SHP77 treated with DMSO at 0.1 percent for 48 hours (cell line): ENCODE data around the gene PRR7.

Experiments
- DNase-seq: peaks from one replicate; lab custom pipeline; 2025; lab: John Stamatoyannopoulos, UW

PRR7 gene

DNA sequence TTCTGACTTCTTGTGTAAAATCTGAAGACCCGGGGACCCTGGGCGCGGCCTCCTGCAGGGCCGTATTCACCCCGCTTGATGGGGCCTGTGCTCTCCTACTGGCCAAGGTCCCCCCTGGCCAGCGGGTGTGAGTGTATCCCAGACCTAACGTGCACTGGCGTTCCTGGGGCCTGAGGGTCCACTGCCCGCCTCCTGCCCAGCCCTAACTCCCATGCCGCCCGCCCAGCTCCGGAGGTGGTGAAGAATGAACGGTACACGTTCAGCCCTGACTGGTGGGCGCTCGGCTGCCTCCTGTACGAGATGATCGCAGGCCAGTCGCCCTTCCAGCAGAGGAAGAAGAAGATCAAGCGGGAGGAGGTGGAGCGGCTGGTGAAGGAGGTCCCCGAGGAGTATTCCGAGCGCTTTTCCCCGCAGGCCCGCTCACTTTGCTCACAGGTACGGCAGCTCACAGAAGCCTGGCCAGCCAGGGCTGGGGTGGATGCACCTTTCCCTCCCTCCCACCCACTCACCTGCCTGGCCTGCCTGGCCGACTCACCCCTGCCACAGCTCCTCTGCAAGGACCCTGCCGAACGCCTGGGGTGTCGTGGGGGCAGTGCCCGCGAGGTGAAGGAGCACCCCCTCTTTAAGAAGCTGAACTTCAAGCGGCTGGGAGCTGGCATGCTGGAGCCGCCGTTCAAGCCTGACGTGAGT is 10.6 kb upstream of the PRR7 start:
- DNase-seq = no peak

DNA sequence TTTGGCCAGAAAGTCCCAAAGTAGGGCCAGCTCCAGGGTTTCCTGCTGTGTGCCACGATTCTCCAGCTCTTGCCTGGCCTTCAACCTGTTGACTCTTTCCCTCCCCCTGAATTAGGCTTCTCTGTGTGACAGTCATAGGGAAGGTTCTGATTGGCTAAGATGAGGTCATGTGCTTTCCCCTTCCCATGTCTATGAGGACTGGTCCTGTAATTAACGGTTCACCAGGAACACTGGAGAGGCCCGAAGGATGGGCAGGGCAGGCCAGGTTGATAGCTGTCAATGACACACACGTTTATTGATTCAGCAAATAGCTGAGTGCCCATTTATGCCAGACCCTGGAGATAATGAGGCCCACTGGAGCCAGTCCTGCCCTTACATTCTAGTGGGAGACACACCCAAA is 9.0 kb upstream of the PRR7 start:
- DNase-seq = no peak

DNA sequence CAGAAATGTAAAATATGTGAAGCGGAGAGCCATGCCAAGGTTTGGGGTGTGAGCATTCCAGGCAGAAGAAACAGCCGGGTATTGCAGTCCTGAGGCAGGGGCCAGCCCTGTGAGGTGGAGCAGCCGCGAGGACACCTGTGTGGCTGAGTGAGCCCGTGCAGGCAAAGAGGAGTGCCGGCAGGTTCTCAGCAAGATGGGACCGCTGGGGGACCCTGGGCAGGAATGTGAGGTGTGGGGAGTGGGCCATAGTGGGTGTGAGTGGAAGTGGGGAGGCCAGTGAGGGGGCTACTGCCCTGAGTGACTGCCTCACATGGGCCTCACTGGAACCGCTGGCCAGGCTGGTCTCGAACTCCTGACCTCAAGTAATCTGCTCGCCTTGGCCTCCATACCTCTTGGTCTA is 8.1 kb upstream of the PRR7 start:
- DNase-seq = no peak

DNA sequence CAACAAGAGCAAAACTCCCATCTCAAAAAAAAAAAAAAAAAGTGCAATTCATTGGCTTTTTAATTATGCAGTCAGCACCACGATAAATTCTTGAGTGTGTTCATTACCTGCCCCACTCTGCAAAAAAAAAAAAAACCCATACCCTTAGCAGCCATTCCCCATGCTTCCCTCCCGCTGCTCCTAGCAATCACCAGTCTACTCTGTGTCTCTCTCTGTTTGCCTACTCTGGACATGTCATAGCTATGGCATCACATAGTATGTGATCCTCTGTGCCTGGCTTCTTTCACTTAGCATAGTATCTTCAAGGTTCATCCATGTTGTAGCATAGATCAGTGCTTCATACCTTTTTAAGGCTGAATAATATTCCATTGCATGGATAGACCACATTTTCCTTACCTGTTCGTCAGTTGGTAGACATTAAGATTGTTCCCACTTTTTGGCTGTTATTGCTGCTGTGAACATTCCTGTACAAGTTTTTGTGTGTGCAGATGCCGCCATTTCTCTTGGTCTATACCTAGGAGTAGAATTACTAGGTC is 7.0 kb upstream of the PRR7 start:
- no peak for DNase-seq

DNA sequence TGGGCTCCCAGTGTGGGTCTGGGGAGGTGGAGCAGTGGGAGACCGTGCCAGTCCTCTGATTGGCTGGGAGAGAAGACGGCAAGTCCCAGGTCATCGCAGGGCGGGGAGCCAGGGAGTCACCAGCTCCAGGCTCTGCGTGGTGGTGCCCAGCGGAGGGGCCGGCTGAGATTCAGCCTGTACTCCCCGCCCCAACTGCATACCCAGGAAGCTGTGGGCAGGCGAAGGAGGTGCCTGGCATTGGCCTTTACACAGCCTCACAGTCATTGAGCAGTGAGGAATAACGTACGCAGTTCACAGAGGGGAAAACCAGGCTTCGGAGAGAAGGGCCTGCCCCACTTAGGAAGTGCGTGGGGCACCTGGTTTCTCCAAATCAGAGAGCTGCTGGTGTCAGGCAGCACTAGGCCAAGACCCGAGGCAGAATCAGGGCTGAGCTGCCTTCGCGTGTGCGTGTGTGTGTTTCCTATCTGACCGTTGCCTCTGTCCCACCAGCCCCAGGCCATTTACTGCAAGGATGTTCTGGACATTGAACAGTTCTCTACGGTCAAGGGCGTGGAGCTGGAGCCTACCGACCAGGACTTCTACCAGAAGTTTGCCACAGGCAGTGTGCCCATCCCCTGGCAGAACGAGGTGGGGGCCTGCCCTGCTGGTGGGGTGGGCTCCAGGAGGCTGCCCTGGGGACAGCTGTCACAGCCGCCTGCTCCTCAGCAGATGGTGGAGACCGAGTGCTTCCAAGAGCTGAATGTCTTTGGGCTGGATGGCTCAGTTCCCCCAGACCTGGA is 6.2 kb upstream of the PRR7 start:
- no peak for DNase-seq

DNA sequence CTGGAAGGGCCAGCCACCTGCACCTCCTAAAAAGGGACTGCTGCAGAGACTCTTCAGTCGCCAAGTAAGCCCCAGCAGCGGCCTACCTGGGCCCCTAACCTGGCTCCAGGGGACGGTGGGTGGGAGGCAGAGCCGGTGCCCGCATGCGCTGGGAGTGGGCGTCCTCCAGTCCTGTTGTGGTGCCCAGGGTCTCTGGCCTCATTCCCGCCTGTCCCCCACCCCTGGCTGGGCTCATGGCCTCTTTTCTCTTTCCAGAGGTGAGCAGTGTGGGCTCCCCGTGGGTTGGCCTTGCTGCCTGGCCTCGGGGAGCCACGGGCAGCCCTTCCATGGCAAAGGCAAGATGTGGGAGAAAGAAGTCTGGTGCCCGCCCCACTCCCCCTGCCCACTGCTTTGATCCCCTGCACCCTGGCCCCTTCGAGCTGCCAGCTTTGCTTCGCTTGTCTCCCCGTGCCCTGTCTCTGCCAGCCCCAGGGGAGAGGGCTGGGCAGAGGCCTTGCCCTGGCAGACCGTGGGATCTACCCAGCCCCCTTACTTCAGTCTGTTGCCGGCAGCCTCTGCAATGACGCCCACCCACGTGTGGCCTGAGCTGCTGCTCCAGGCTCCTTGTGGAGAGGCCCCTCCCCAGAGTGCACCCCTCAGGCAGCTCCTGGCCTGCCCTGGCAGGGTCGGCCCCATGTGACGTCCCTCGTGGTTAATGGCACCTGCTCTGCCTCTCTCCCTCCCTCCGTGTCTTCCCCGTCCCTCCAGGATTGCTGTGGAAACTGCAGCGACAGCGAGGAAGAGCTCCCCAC is 5.4 kb upstream of the PRR7 start:
- DNase-seq = no peak

DNA sequence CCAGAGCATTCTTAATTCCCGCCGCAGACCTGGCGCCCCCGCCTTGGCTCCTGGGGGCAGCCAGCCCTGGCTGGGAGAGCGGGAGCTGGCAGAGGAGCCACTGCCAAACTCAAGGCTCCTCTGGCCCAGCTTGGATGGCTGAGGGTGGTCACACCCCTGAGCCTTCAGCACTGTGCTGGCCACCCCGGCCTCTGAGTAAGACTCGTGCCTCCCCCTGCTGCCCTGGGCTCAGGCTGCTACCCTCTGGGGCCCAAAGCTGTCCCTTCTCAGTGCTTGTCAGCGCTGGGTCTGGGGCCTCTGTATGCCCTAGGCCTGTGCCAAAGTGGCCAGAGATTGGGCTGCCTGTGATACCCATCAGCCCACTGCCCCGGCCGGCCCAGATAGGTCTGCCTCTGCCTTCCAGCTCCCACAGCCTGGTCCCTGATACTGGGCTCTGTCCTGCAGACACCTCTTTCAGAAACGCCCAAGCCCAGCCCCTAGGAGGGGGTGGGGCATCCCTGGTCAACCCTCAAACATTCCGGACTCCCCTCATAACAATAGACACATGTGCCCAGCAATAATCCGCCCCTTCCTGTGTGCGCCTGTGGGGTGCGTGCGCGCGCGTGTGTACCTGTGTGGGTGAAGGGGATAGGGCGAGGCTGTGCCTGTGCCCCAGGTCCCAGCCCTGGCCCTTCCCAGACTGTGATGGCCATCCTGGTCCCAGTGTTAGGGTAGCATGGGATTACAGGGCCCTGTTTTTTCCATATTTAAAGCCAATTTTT is 4.4 kb upstream of the PRR7 start:
- DNase-seq = no peak

DNA sequence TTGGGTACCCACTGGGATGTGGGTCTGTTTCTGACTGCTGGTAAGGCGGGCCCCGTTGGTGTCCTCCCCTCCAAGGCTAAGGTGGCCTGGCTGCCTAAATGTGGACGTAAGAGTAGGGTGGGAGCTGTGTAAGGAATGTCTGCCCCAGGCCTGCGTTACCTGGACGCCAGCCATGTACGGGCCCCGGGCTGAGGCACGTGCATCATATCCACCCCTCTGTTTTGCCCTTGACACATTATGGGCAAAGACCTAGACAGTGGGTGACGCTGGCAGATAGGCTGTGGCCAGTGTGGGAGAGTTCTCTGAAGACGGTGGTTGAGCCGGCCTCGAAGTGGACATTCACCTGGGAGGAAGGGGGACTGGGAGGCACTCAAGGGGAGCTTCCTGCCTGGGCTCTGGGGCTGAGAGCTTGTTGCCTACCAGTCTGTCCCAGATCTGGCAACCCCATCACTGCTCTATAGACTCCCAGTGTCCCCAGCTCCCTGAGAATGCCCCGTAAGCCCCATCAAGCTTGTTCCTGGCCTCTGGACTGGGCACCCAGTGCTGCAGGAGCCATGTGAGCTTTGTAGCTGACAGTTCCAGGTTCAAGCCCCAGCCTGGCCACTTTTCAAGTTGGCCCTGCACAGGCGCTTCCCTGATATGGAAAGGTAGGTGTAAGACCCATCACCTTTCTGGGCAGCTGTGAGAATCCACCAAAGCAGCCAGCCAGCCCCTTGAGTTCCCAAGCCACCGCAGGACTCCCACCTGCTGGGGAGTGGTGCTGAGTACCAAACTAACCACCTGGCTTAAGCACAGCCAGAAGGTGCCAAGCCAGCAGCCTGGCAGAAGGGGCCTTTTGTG is 3.2 kb upstream of the PRR7 start:
- DNase-seq = no peak

DNA sequence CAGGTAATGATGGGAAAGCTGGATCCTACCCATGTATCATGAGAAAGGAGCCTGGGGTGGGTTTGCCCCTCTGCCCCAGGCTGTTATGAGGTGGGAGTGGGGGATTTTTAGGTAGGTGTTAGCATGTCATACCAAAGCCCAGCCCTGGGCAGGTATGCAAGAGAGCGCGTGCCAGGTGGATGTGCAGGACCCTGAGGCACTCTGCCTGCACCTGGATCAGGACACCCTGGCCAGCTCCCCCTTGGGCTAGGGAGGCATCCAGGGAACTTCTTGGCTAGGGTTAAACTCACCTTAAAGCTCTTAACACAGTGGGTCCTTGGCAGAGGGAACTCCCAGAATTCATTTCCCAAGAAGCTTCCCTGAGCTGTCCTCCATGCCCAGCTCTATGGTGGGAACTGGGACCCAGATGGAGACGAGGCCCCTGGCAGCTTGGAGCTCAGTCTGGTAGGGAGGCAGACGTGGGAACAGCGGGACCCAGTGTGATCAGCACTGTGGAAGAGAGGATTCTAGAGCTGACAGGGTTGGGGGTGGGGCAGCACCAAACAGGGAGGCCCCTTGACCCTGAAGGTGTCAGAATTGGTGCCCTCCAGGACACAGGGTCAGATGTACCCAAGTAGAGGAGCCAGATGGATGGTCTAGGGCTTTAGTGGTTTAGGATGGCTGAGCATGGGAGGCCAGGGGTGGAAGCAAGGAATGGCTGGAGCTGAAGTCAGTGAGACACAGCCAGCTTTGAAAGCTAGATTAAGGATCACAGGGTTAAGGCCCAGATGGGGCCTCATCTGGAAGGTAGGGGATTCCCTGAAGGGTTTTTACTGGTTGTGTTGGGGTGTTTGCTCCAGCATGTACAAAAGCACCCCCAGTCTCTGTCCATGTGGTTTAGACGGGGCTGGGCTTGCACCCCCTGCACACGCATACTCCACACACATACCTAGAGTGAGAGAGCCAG is 2.2 kb upstream of the PRR7 start:
- DNase-seq = no peak

DNA sequence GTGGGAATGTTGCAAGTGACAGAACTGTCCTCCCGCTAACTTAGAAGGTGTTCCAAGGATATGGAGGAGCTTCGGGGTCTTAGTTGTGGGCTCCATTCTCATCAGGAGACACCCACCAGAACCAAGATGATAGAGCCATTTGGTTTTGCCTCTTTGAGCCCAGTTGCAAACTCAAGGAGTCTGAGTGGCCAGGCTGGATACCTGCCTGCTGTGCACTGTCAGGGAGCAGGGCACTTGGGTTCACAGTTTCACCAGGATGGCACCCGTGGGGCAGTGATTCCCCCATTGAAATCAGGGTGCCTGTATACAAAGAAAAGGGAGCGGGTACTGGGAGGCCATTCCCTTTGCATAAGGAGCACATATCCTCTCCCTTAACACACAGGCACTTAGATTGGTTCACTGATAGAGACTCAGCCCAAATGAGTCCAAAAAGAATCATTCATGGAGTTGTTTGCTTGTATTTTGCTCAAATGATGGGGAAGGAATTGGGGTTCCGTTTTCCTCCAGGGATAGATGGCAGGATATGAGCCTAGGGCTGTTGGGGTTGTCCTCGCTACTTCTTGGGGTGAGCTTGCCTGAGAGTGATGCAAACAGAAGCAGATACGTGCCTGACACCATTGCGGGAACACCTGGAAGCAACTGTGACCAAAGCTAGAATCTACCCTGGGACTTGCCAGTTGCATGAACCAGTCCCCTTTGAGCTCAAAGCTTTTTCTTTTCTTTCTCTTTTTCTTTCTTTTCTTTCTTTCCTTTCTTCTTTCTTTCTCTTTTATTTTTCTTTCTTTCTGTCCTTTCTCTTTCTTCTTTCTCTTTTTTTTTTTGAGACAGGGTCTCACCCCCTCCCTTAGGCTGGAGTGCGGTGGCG is 1.3 kb upstream of the PRR7 start:
- DNase-seq = no peak

DNA sequence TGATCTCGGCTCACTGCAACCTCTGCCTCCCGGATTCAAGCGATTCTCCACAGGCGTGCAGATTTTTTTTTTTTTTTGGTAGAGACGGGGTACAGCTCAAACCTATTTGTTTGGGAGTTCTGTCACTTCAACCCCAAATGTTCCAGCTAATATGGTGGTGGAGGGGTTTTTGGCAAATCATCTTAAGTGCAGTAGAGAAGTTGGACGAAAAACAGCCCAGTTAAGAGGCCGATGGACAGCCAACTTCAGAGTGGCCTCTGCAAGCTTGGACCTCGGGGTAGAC is 756 bp upstream of the PRR7 start:
- no peak for DNase-seq

DNA sequence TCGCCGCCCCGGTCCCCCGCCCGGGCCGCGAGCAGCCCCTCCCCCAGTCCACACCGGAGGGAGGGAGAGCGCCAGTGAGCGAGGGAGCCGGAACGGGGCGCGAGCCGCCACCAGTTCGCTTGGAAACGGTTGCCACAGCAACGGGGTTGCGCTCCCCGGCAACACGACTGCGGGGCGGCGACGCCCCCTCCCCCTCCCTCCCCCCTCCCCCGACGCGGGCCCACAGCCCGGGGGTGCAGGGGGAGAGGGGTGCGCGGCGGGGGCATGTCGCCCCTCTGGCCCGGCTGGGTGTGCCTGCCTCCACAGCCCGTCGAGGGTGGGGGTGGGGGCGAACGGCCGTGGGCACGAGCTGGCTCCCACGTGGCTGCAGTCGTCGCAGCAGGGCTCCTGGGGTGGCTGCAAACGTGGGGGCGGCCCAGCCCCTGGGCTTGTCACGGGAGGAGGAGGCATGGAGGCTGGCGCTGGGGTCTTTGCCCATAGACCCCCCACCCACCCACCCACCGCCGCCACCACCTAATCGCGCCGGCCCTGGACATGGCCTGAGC is 524 bp downstream of the PRR7 start:
- DNase-seq = no peak

DNA sequence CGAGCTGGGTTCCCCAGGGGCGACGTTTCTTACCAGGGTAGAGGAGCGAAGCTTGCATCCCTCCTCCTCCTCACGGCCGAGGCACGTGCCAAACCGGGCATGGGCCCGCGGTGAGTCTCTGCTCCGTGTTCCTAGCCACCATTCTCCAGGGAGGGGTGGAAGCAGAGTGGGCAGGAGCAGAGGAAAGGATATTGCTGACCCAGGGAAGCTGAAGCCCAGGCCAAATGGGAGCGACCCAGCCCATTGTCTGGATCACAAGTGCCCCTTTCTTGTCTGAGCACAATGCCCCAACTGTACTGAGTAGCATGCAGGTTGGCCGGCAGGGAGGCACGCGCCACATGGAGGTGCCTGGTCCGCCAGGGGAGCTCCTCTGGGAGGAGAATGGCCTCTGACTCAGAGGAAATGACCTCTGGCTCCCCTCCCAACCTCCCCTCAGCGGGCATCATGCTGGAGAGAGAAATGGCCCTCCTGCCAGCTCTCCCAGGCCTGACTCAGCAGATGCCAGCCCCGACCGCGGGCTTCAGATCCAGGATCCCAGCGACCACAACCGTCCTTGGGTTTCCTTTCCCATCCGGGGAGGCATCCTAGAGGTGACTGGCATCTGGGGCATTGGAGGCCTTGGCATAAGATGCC is 1.1 kb downstream of the PRR7 start:
- no peak for DNase-seq

DNA sequence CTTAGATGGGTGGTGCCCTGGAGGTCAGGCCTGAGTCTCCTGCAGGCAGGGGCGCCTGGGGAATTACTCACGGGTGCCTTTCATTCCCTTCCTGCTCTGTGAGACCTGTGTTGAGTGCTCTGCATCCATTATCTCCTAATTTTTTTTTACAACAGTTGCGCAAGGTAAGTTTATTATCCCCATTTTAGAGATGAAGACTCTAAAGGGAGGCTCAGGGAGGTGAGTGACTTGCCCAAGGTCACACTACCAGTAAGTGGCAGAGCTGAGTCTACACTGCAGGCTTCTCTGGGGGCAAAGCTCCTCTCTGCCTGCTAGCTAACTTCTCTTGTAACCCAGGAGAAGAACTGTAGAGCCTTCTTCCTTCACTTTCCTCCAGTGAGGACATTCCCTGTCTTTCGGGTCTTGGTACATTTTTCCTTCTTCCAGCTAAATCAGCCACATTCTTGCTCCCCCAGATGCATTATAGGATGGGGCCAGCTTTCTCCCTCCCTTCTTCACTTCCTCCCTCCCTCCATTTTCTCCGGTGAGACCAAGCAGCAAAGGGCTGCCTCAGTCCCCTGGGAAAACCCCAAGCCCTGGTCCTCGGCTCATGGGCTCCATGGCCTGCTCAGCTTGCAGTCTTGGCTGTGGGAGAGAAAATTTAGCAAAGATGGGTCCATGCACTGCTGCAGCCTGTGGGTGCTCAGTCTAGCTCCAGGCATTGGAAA is 1.8 kb downstream of the PRR7 start:
- no peak for DNase-seq

DNA sequence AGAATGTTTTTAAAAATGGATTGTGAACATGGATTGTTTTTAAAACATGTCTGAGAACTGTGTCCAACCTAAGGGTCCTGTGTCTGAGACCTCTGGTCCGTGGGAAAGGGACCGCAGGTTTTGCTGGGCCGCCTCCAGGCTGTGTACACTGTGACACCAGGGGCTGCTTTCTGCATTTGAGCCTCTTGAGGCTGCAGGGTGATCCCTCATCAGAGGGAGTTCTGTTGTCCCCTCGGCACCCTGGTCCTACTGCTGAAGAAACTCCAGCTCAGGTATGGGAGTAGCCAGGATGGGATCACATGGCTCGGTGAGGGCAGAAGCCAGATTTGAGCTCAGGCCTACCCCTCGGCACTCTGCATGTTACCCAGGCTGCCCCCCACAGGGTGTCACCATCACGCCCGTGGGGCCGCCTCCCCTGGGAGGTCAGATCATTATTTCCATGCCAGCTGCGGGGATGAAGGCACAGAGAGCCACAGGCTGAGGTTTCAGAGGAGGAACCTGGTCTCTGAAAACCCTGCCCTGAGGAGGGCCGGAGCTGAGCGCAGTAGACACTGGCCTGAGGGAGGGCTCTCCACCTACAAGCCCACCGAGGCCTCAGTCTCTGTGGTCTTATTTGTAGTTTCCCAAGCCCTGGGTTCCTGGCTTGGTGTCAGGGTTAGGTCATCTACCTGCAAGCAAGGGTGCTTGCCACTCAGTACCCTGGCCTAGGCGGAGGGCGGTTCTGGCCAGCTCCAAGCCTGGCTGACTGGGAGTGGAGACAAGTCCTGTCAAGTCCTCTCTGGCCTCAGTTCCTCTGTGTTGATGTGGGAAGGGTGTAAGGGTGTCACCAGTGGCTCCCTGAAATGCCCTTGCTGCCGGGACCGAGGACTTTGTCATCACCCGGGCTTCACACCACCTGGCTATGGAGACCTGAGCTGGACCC is 2.8 kb downstream of the PRR7 start:
- no peak for DNase-seq

DNA sequence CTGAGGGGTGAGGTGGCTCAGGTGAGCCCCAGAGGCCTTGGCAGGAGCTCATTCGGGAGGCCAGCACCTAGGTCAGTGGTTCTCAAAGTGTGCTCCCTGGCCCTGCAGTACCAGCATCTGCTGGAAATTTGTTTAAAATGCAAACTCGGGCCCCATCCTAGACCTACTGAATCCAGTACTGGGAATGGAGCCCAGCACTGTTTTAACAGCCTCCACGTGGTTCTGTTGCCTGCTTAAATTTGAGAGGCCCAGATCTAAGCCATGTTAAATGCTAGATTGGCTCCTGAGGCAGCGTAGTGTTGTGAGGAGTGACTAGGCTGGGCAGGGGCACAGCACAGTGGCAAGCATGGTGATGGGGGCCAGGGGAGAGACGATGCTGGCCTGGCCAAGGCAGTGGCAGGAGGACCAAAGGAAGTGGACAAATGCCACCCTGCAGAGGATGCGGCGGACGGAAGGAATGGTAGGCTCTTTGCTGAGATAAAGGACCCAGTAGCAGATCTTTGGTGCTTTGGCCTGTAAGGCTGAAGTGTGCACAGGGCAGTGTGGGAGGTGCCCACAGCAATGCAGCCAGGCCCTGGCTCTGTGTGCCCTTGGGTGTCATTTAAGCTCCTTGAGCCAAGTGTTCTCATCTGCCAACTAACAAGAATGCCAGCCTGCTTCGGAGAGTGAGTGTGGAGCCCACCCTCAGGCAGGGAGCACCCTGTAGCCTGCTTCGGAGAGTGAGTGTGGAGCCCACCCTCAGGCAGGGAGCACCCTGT is 4.2 kb downstream of the PRR7 start:
- no peak for DNase-seq
